Measurements from ENCODE around the gene FBN1.

Gene FBN1

DNA sequence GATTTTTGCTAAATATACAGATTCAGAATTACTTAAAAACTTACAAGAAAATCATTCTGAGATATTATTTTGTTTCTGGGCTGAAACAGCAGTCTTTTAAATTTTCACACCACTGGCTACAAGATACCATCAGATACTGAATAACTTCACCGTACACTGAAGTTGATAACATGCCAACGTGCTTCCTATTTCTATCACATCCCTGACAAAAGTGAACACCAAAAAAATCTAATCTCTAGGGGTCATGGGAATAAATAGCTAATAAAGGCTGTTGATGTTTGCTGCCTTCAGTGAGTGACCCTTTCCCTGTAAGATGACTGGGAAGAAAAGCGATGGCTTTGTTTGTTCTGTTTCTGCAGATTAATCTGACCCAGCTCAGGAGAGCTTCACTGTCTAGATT is 193.8 kb downstream of the FBN1 start:
- H3K4me1 ChIP-seq (ENCODE audit: control insufficient read depth, insufficient read depth, low read length): no peaks in the 10 kb centered on the region
- no peaks in the 10 kb centered on the region for H3K9me3 ChIP-seq (ENCODE audit: control insufficient read depth, insufficient read depth, low read length)
- no peaks in the 10 kb centered on the region for H3K27me3 ChIP-seq (ENCODE audit: control insufficient read depth, insufficient read depth, low read length)
- no peak overlapping the region for H3K9ac ChIP-seq (ENCODE audit: low read depth, low read length)
- H3K36me3 ChIP-seq (ENCODE audit: control insufficient read depth, insufficient read depth, low read length): no peaks in the 10 kb centered on the region
- H3K4me3 ChIP-seq (ENCODE audit: low read depth, low read length): no peak overlapping the region

DNA sequence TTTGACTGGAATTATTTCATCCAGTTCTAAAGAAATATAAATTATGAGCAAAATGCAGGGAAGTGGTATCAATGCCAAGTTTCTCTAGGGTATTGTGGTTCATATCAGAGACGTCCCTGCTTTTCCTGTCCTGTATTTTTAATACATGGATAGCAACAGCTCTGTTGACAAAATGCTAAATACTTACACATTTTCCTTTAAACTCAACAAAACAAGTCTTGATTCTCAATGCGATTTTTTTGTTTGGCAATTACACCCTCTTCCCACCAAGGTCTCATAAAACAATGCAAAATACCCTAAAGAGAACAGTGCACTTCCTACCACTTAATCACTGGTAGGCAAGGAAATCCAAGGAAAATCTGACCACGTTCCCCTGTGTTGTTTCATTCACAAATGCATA is 194.3 kb downstream of the FBN1 start:
- Histone ChIP-seq H3K4me3 (ENCODE audit: low read depth, low read length) (no peak overlapping the region), H3K36me3 (ENCODE audit: control insufficient read depth, insufficient read depth, low read length) (no peaks in the 10 kb centered on the region), H3K9ac (ENCODE audit: low read depth, low read length) (no peak overlapping the region), H3K27me3 (ENCODE audit: control insufficient read depth, insufficient read depth, low read length) (no peaks in the 10 kb centered on the region), H3K9me3 (ENCODE audit: control insufficient read depth, insufficient read depth, low read length) (no peaks in the 10 kb centered on the region), H3K4me1 (ENCODE audit: control insufficient read depth, insufficient read depth, low read length) (no peaks in the 10 kb centered on the region)

DNA sequence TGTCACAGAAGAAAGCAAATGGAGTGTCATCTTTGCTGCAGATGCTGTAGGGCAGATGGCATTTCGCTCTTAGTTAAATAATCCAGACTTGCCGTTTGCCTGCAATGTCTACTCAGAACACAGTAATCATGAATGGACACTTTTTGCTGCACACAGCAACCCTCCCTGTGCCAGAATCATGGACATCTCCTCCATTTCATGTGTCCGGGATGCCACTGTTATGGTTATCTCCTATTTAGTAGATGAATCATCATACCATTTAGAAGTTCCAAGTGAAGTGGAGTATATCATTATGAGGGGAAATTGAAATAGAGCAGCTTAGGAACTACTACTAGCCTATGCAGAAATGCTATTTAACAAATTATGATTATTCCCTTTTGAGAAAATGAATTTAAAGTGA is 195.8 kb downstream of the FBN1 start:
- Histone ChIP-seq H3K9me3 (ENCODE audit: control insufficient read depth, insufficient read depth, low read length) (no peaks in the 10 kb centered on the region), H3K27me3 (ENCODE audit: control insufficient read depth, insufficient read depth, low read length) (no peaks in the 10 kb centered on the region), H3K4me1 (ENCODE audit: control insufficient read depth, insufficient read depth, low read length) (no peaks in the 10 kb centered on the region), H3K9ac (ENCODE audit: low read depth, low read length) (no peak overlapping the region), H3K4me3 (ENCODE audit: low read depth, low read length) (no peak overlapping the region), H3K36me3 (ENCODE audit: control insufficient read depth, insufficient read depth, low read length) (no peaks in the 10 kb centered on the region)

DNA sequence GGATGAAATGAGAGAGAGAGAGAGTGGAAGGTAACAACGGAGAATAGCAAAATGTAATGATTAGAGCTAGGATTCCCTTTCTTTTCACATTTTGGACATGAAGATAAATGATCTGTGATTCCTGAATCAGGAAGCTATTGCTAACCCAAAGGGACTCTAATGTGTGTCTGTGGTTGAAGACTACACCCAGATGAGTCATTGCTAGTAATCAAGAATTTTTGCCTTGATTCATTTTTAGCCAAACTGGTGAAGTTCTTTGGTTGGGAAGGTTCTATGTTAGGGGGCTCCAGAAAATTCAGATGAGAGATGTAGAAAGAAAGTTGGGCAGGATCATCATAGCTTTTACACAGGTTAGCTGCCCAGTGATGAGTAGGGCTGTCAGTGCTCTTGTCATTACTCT is 197.9 kb downstream of the FBN1 start:
- no peaks in the 10 kb centered on the region for H3K36me3 ChIP-seq (ENCODE audit: control insufficient read depth, insufficient read depth, low read length)
- no peak overlapping the region for H3K9ac ChIP-seq (ENCODE audit: low read depth, low read length)
- H3K4me3 ChIP-seq (ENCODE audit: low read depth, low read length): no peak overlapping the region
- no peaks in the 10 kb centered on the region for H3K27me3 ChIP-seq (ENCODE audit: control insufficient read depth, insufficient read depth, low read length)
- H3K4me1 ChIP-seq (ENCODE audit: control insufficient read depth, insufficient read depth, low read length): no peaks in the 10 kb centered on the region
- no peaks in the 10 kb centered on the region for H3K9me3 ChIP-seq (ENCODE audit: control insufficient read depth, insufficient read depth, low read length)

DNA sequence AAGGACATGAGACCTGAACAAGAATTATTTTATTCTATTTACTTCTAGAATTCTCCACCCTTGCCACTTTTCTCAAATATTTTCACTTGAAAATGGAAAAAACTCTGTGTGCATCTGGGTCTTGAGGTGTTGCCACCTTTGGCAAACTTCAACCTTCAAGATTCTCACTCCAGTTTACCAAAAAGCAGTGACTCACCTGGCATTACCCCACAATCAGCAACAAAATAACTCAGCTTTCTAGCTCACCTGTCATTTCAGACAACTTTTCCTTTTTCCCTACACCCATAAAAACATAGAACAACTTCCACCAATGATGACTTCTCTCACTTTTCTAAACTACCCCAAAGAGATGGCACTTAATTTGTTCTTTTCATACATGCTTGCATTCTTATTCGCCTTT is 198.5 kb downstream of the FBN1 start:
- no peaks in the 10 kb centered on the region for H3K36me3 ChIP-seq (ENCODE audit: control insufficient read depth, insufficient read depth, low read length)
- H3K27me3 ChIP-seq (ENCODE audit: control insufficient read depth, insufficient read depth, low read length): no peaks in the 10 kb centered on the region
- no peaks in the 10 kb centered on the region for H3K9me3 ChIP-seq (ENCODE audit: control insufficient read depth, insufficient read depth, low read length)
- no peaks in the 10 kb centered on the region for H3K4me1 ChIP-seq (ENCODE audit: control insufficient read depth, insufficient read depth, low read length)
- H3K9ac ChIP-seq (ENCODE audit: low read depth, low read length): no peak overlapping the region
- no peak overlapping the region for H3K4me3 ChIP-seq (ENCODE audit: low read depth, low read length)

GRCh38 chr15:48442011-48442410 is 203.5 kb downstream of the FBN1 start:
- Histone ChIP-seq H3K27me3 (ENCODE audit: control insufficient read depth, insufficient read depth, low read length) (no peaks in the 10 kb centered on the region), H3K9ac (ENCODE audit: low read depth, low read length) (no peak overlapping the region), H3K36me3 (ENCODE audit: control insufficient read depth, insufficient read depth, low read length) (no peaks in the 10 kb centered on the region), H3K4me3 (ENCODE audit: low read depth, low read length) (no peak overlapping the region), H3K4me1 (ENCODE audit: control insufficient read depth, insufficient read depth, low read length) (peaks cover 12% of the 10 kb centered on the region), H3K9me3 (ENCODE audit: control insufficient read depth, insufficient read depth, low read length) (no peaks in the 10 kb centered on the region)

DNA sequence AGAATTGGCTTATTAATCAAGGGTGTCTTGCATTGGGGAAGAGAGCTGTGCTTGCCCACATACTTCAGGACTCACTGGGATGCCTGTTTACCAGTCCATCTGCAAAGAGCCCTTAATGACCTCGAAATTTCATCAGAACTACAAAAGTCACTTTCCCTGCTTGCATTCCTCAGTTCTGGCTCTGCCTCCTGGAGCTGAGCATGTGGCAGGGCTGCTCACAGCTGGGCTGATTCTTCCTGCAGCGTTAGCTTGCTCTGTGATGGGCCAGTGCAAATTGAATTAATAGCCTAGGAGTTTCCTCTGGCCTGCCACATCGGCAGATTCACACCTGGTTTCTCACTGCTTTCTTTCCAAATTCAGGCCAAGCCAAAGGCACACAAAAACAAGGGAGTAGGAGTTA is 205.4 kb downstream of the FBN1 start:
- Histone ChIP-seq H3K4me3 (ENCODE audit: low read depth, low read length) (no peak overlapping the region), H3K27me3 (ENCODE audit: control insufficient read depth, insufficient read depth, low read length) (no peaks in the 10 kb centered on the region), H3K9ac (ENCODE audit: low read depth, low read length) (no peak overlapping the region), H3K4me1 (ENCODE audit: control insufficient read depth, insufficient read depth, low read length) (peaks cover 12% of the 10 kb centered on the region), H3K9me3 (ENCODE audit: control insufficient read depth, insufficient read depth, low read length) (no peaks in the 10 kb centered on the region), H3K36me3 (ENCODE audit: control insufficient read depth, insufficient read depth, low read length) (no peaks in the 10 kb centered on the region)

GRCh38 chr15:48437178-48437577 is 208.3 kb downstream of the FBN1 start:
- Histone ChIP-seq H3K9me3 (ENCODE audit: control insufficient read depth, insufficient read depth, low read length) (no peaks in the 10 kb centered on the region), H3K4me3 (ENCODE audit: low read depth, low read length) (no peak overlapping the region), H3K9ac (ENCODE audit: low read depth, low read length) (no peak overlapping the region), H3K36me3 (ENCODE audit: control insufficient read depth, insufficient read depth, low read length) (no peaks in the 10 kb centered on the region), H3K27me3 (ENCODE audit: control insufficient read depth, insufficient read depth, low read length) (no peaks in the 10 kb centered on the region), H3K4me1 (ENCODE audit: control insufficient read depth, insufficient read depth, low read length) (peaks cover 12% of the 10 kb centered on the region)

- no peaks in the 10 kb centered on the region for H3K36me3 ChIP-seq (ENCODE audit: control insufficient read depth, insufficient read depth, low read length)
- no peak overlapping the region for H3K9ac ChIP-seq (ENCODE audit: low read depth, low read length)
- H3K9me3 ChIP-seq (ENCODE audit: control insufficient read depth, insufficient read depth, low read length): no peaks in the 10 kb centered on the region
- peaks cover 7% of the 10 kb centered on the region for H3K4me1 ChIP-seq (ENCODE audit: control insufficient read depth, insufficient read depth, low read length)
- H3K27me3 ChIP-seq (ENCODE audit: control insufficient read depth, insufficient read depth, low read length): no peaks in the 10 kb centered on the region
- no peak overlapping the region for H3K4me3 ChIP-seq (ENCODE audit: low read depth, low read length)
Measured at GRCh38 chr15:48435321-48435720, 210.2 kb downstream of the FBN1 start.

- Histone ChIP-seq H3K4me1 (ENCODE audit: control insufficient read depth, insufficient read depth, low read length) (no peaks in the 10 kb centered on the region), H3K36me3 (ENCODE audit: control insufficient read depth, insufficient read depth, low read length) (no peaks in the 10 kb centered on the region), H3K9ac (ENCODE audit: low read depth, low read length) (no peak overlapping the region), H3K9me3 (ENCODE audit: control insufficient read depth, insufficient read depth, low read length) (no peaks in the 10 kb centered on the region), H3K4me3 (ENCODE audit: low read depth, low read length) (no peak overlapping the region), H3K27me3 (ENCODE audit: control insufficient read depth, insufficient read depth, low read length) (no peaks in the 10 kb centered on the region)
Measured at GRCh38 chr15:48433226-48433886, 212.2 kb downstream of the FBN1 start.

DNA sequence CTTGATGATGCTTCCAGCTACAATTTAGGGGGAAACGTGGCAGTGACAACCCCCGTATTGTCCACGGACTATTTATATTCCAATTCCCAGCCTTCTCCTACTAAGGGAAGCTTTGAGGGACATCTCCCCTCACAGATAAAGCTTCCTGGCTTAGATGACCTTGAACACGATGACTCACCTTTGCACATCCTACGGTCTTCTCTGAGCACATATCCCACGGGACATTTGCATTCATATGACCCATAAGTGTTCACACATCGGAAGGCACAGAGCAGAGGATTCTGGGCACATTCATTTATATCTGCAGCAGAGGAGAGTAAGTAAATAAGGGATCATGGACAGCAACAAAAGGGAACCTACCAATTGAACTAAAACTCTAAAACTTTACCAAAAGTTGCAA is 212.8 kb downstream of the FBN1 start:
- H3K9me3 ChIP-seq (ENCODE audit: control insufficient read depth, insufficient read depth, low read length): no peaks in the 10 kb centered on the region
- no peaks in the 10 kb centered on the region for H3K36me3 ChIP-seq (ENCODE audit: control insufficient read depth, insufficient read depth, low read length)
- H3K9ac ChIP-seq (ENCODE audit: low read depth, low read length): no peak overlapping the region
- no peak overlapping the region for H3K4me3 ChIP-seq (ENCODE audit: low read depth, low read length)
- no peaks in the 10 kb centered on the region for H3K27me3 ChIP-seq (ENCODE audit: control insufficient read depth, insufficient read depth, low read length)
- H3K4me1 ChIP-seq (ENCODE audit: control insufficient read depth, insufficient read depth, low read length): no peaks in the 10 kb centered on the region

DNA sequence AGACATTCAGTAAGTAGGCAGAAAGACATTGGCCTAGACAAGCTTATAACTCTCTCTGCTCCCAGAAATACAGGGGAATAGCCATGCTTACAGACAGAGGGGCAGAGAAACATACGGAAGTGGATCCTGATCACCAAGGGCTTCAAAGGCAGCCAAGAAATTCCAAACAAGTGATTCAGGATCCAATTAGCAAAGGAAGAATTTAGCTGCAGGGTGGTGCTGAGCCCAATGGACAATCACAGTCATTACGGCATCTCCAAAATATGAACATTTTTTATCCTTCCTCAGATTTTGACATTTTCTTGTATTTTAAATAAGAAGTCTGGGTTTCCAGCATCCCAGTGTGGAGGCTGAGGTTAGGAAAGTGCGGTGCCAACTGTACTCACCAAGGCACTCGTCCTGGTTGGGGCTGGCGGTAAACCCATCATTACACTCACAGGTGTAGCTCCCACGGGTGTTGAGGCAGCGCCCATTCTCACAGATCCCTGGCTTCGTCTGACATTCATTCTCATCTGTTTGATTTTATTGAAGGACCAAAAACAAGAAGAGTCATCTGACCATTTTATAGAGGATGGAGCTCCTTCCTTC is 217.5 kb downstream of the FBN1 start:
- Histone ChIP-seq H3K9me3 (ENCODE audit: control insufficient read depth, insufficient read depth, low read length) (no peaks in the 10 kb centered on the region), H3K4me3 (ENCODE audit: low read depth, low read length) (no peak overlapping the region), H3K4me1 (ENCODE audit: control insufficient read depth, insufficient read depth, low read length) (no peaks in the 10 kb centered on the region), H3K9ac (ENCODE audit: low read depth, low read length) (no peak overlapping the region), H3K36me3 (ENCODE audit: control insufficient read depth, insufficient read depth, low read length) (no peaks in the 10 kb centered on the region), H3K27me3 (ENCODE audit: control insufficient read depth, insufficient read depth, low read length) (no peaks in the 10 kb centered on the region)

Measured in iPS-15b (cell line).